HepG2 (cell line): ENCODE measurements around the gene PIGW. TPM values are rescaled to one million over a fixed set of nuclear protein-coding genes. Genes with fewer than 3 reads are reported as not detected.

Source experiments
- DR1 ChIP-seq: sonication (generic); formaldehyde crosslinking; IDR thresholded peaks from 2 replicates; pipeline ENCODE4 v1.8.0; 2021; ENCODE audit warnings: mild to moderate bottlenecking, missing genetic modification reagents, inconsistent platforms
- FOXK1 ChIP-seq: sonication (generic); formaldehyde crosslinking; IDR thresholded peaks from 2 replicates; pipeline ENCODE4 v1.4.0; 2020; ENCODE audit warnings: low read depth, missing genetic modification reagents, borderline replicate concordance
- HDAC1 ChIP-seq: sonication (generic); formaldehyde crosslinking; IDR thresholded peaks from 2 replicates; pipeline ENCODE4 v1.5.1; 2020; ENCODE audit warnings: mild to moderate bottlenecking, missing genetic modification reagents
- KDM5A ChIP-seq: fragments of 200-600 bp; sonication (generic); IDR thresholded peaks from 2 replicates; pipeline ENCODE4 v1.7.0; 2018; ENCODE audit warnings: antibody characterized with exemption, mild to moderate bottlenecking, low read length, borderline replicate concordance
- KMT2B ChIP-seq: IDR thresholded peaks from 2 replicates; pipeline ENCODE4 v1.6.1; 2016; ENCODE audit warnings: missing genetic modification reagents, missing compliant biosample characterization
- SALL1 ChIP-seq: sonication (generic); formaldehyde crosslinking; IDR thresholded peaks from 2 replicates; pipeline ENCODE4 v1.8.0; 2022; ENCODE audit warnings: mild to moderate bottlenecking, missing genetic modification reagents
- ZKSCAN5 ChIP-seq: sonication (generic); formaldehyde crosslinking; IDR thresholded peaks from 2 replicates; pipeline ENCODE4 v1.5.1; 2020; ENCODE audit warnings: mild to moderate bottlenecking, missing genetic modification reagents
- ZNF431 ChIP-seq: sonication (generic); formaldehyde crosslinking; IDR thresholded peaks from 2 replicates; pipeline ENCODE4 v1.9.0; 2022; ENCODE audit warnings: missing genetic modification reagents, low read depth, mild to moderate bottlenecking, borderline replicate concordance
- ZNF446 ChIP-seq: sonication (generic); formaldehyde crosslinking; IDR thresholded peaks from 2 replicates; pipeline ENCODE4 v1.5.0; 2020; ENCODE audit warnings: mild to moderate bottlenecking, missing genetic modification reagents
- ZNF598 ChIP-seq: sonication (generic); formaldehyde crosslinking; IDR thresholded peaks from 2 replicates; pipeline ENCODE4 v1.5.1; 2020; ENCODE audit warnings: mild to moderate bottlenecking, missing genetic modification reagents, borderline replicate concordance
- ZNF619 ChIP-seq: sonication (generic); formaldehyde crosslinking; IDR thresholded peaks from 2 replicates; pipeline ENCODE4 v1.4.0; 2020; ENCODE audit warnings: mild to moderate bottlenecking, missing genetic modification reagents
- ZNF709 ChIP-seq: sonication (generic); formaldehyde crosslinking; IDR thresholded peaks from 2 replicates; pipeline ENCODE4 v1.5.0; 2020; ENCODE audit warnings: mild to moderate bottlenecking, missing genetic modification reagents
- ZNF879 ChIP-seq: sonication (generic); formaldehyde crosslinking; IDR thresholded peaks from 2 replicates; pipeline ENCODE4 v1.8.1; 2023; ENCODE audit warnings: missing genetic modification reagents
- polyA plus RNA-seq, 8 experiments: library from polyadenylated mRNA; depleted of rRNA in 3 of 8; stranded (reverse) in 7 of 8; unstranded in 1 of 8; fragments of >200 nt; fragmentation: Illumina TruSeq in 4 of 8; extraction: Trizol in 4 of 8; gene quantifications; 2 replicates each; pipeline versions ENCODE4 v1.2.1 to v1.2.3, GENCODE V29; 2011 to 2016; ENCODE audit warnings: low read depth in 4 of 8, missing spikeins in 1 of 8, mixed read lengths in 1 of 8; ENCODE audit not compliant: insufficient read depth in 1 of 8
- total RNA-seq, 5 experiments: library from RNA; depleted of rRNA; stranded (reverse); fragments of >200 nt; fragmentation: Illumina TruSeq; extraction: Trizol; gene quantifications; 2 replicates each; pipeline ENCODE4 v1.2.3, GENCODE V29; 2016; ENCODE audit warnings: low read depth in 1 of 5
- TF ChIP-seq, protein P1 (sequence below): sonication (generic); formaldehyde crosslinking; IDR thresholded peaks from 2 replicates; pipeline ENCODE4 v1.8.1; 2022; ENCODE audit warnings: low read depth, mild to moderate bottlenecking, missing genetic modification reagents
- TF ChIP-seq, protein P2 (sequence below): sonication (generic); formaldehyde crosslinking; IDR thresholded peaks from 2 replicates; pipeline ENCODE4 v1.4.0; 2020; ENCODE audit warnings: missing genetic modification reagents
- TF ChIP-seq, protein P3 (sequence below): sonication (generic); formaldehyde crosslinking; IDR thresholded peaks from 2 replicates; pipeline ENCODE4 v1.8.0; 2023; ENCODE audit warnings: mild to moderate bottlenecking, missing genetic modification reagents
- TF ChIP-seq, protein P4 (sequence below): sonication (generic); formaldehyde crosslinking; IDR thresholded peaks from 2 replicates; pipeline ENCODE4 v1.5.0; 2020; ENCODE audit warnings: mild to moderate bottlenecking, missing genetic modification reagents
- TF ChIP-seq, protein P5 (sequence below): sonication (generic); formaldehyde crosslinking; IDR thresholded peaks from 2 replicates; pipeline ENCODE4 v1.5.1; 2020; ENCODE audit warnings: mild to moderate bottlenecking, moderate library complexity, missing genetic modification reagents

The PIGW gene
- total and polyA plus RNA-seq, 2 of the 13 experiments (the other 11 are each of a cell fraction or from before 2014, with no cell fraction given), result 9.0 to 24.0 TPM

DNA sequence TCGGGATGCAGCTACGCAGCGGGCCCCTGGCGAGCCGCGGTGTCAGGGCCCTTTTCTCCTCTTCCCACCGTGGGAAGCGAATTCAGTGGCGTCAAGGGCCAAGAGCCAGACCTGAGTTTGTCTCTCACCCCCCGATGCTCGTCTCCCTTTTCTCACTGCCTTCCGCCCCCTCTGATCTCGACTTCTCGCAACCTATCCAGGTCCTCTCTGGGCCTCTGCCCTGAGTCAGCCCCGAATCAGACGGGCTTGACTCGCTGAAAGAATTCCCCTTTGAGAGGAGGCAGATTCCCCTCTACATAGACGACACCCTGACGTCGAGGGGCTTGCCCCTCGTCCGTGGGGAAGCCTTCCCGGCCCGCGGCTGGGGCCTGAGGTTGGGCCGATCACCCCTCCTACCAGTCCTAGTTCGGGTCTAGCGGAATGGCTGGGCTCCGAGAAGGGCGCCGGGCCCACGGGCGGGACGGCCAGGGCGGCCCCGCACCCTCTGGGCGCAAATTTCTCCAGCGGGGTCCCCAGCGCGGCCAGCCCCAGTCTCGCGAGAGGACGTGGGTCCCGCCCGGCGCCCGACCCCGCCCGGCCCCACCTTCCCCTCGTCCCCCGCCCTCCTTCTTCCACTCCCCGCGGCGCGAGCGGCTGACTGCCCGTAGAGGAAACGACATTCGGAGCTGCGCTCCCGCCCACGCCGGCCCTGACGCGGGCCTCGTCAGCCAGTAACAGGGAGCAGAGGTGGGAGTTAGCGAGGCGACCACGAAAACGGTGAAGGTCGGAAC is 9.7 kb downstream of the PIGW start, which contains the start of gene GGNBP2 (continued):
- TF ChIP-seq, protein P1, sequence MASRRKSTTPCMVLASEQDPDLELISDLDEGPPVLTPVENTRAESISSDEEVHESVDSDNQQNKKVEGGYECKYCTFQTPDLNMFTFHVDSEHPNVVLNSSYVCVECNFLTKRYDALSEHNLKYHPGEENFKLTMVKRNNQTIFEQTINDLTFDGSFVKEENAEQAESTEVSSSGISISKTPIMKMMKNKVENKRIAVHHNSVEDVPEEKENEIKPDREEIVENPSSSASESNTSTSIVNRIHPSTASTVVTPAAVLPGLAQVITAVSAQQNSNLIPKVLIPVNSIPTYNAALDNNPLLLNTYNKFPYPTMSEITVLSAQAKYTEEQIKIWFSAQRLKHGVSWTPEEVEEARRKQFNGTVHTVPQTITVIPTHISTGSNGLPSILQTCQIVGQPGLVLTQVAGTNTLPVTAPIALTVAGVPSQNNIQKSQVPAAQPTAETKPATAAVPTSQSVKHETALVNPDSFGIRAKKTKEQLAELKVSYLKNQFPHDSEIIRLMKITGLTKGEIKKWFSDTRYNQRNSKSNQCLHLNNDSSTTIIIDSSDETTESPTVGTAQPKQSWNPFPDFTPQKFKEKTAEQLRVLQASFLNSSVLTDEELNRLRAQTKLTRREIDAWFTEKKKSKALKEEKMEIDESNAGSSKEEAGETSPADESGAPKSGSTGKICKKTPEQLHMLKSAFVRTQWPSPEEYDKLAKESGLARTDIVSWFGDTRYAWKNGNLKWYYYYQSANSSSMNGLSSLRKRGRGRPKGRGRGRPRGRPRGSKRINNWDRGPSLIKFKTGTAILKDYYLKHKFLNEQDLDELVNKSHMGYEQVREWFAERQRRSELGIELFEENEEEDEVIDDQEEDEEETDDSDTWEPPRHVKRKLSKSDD (CRISPR knock-in tag), result no peak
- TF ChIP-seq DR1 (CRISPR knock-in tag) (no peak; the same call in 1 of the 2 replicates), ZNF446 (CRISPR knock-in tag) (no peak; the same call in 1 of the 2 replicates), KDM5A (peak; percentile 74; the same call in 1 of the 2 replicates), ZNF879 (CRISPR knock-in tag) (peak; percentile 83; the same call in 1 of the 2 replicates), ZNF598 (CRISPR knock-in tag) (no peak), FOXK1 (CRISPR knock-in tag) (0 out of 2 replicates have a peak, but pooled peaks have one; percentile 9), ZNF431 (0 out of 2 replicates have a peak, but pooled peaks have one; percentile 5), ZKSCAN5 (no peak), ZNF709 (CRISPR knock-in tag) (0 out of 2 replicates have a peak, but pooled peaks have one; percentile 32), HDAC1 (CRISPR knock-in tag) (peak; percentile 60; the same call in 1 of the 2 replicates), SALL1 (peak; percentile 18), KMT2B (CRISPR knock-in tag) (peak; percentile 29; the same call in 1 of the 2 replicates), ZNF619 (CRISPR knock-in tag) (peak; percentile 5; the same call in 1 of the 2 replicates)
- TF ChIP-seq, protein P2, sequence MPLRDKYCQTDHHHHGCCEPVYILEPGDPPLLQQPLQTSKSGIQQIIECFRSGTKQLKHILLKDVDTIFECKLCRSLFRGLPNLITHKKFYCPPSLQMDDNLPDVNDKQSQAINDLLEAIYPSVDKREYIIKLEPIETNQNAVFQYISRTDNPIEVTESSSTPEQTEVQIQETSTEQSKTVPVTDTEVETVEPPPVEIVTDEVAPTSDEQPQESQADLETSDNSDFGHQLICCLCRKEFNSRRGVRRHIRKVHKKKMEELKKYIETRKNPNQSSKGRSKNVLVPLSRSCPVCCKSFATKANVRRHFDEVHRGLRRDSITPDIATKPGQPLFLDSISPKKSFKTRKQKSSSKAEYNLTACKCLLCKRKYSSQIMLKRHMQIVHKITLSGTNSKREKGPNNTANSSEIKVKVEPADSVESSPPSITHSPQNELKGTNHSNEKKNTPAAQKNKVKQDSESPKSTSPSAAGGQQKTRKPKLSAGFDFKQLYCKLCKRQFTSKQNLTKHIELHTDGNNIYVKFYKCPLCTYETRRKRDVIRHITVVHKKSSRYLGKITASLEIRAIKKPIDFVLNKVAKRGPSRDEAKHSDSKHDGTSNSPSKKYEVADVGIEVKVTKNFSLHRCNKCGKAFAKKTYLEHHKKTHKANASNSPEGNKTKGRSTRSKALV (CRISPR knock-in tag), result no peak
- TF ChIP-seq, protein P3, sequence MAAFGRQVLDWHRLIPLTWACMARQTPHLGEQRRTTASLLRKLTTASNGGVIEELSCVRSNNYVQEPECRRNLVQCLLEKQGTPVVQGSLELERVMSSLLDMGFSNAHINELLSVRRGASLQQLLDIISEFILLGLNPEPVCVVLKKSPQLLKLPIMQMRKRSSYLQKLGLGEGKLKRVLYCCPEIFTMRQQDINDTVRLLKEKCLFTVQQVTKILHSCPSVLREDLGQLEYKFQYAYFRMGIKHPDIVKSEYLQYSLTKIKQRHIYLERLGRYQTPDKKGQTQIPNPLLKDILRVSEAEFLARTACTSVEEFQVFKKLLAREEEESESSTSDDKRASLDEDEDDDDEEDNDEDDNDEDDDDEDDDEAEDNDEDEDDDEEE (CRISPR knock-in tag), result peak; percentile 32; the same call in 1 of the 2 replicates
- TF ChIP-seq, protein P4, sequence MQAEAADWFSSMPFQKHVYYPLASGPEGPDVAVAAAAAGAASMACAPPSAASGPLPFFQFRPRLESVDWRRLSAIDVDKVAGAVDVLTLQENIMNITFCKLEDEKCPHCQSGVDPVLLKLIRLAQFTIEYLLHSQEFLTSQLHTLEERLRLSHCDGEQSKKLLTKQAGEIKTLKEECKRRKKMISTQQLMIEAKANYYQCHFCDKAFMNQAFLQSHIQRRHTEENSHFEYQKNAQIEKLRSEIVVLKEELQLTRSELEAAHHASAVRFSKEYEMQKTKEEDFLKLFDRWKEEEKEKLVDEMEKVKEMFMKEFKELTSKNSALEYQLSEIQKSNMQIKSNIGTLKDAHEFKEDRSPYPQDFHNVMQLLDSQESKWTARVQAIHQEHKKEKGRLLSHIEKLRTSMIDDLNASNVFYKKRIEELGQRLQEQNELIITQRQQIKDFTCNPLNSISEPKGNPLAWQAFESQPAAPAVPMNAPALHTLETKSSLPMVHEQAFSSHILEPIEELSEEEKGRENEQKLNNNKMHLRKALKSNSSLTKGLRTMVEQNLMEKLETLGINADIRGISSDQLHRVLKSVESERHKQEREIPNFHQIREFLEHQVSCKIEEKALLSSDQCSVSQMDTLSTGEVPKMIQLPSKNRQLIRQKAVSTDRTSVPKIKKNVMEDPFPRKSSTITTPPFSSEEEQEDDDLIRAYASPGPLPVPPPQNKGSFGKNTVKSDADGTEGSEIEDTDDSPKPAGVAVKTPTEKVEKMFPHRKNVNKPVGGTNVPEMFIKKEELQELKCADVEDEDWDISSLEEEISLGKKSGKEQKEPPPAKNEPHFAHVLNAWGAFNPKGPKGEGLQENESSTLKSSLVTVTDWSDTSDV (CRISPR knock-in tag), result peak; percentile 66; the same call in 1 of the 2 replicates
- TF ChIP-seq, protein P5, sequence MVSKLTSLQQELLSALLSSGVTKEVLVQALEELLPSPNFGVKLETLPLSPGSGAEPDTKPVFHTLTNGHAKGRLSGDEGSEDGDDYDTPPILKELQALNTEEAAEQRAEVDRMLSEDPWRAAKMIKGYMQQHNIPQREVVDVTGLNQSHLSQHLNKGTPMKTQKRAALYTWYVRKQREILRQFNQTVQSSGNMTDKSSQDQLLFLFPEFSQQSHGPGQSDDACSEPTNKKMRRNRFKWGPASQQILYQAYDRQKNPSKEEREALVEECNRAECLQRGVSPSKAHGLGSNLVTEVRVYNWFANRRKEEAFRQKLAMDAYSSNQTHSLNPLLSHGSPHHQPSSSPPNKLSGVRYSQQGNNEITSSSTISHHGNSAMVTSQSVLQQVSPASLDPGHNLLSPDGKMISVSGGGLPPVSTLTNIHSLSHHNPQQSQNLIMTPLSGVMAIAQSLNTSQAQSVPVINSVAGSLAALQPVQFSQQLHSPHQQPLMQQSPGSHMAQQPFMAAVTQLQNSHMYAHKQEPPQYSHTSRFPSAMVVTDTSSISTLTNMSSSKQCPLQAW (CRISPR knock-in tag), result peak; percentile 52
